Loucy (cell line): ENCODE results near the gene STN1.
A peak's percentile ranks its signal among the peaks of the same experiment; 100 is the strongest.

Source experiments
- H2AFZ ChIP-seq: fragments of 200-600 bp; sonication (generic); 2 replicates; pipeline ENCODE4 v1.6.0; 2016; ENCODE audit warnings: antibody characterized with exemption, mild to moderate bottlenecking, low read length, moderate library complexity
- H3F3A ChIP-seq: fragments of 200-600 bp; 2 replicates; pipeline ENCODE4 v1.6.0; 2016; ENCODE audit warnings: antibody characterized with exemption, low read depth, mild to moderate bottlenecking
- H3K27me3 ChIP-seq: fragments of 200-600 bp; sonication (generic); 2 replicates; pipeline ENCODE4 v1.6.1; 2014; ENCODE audit warnings: low read length, mild to moderate bottlenecking; ENCODE audit not compliant: insufficient read depth, poor library complexity, severe bottlenecking
- H3K36me3 ChIP-seq: fragments of 200-600 bp; sonication (generic); 2 replicates; pipeline ENCODE4 v1.6.1; 2016; ENCODE audit warnings: low read length; ENCODE audit not compliant: insufficient read depth
- H3K4me1 ChIP-seq: fragments of 200-600 bp; sonication (generic); 2 replicates; pipeline ENCODE4 v1.5.1; 2014; ENCODE audit warnings: low read length, mild to moderate bottlenecking; ENCODE audit not compliant: insufficient read depth, poor library complexity, severe bottlenecking
- H3K4me2 ChIP-seq: fragments of 200-600 bp; sonication (generic); 2 replicates; pipeline ENCODE4 v1.6.0; 2014; ENCODE audit warnings: antibody characterized with exemption, low read length, low read depth, mild to moderate bottlenecking; ENCODE audit not compliant: poor library complexity, severe bottlenecking
- H3K4me3 ChIP-seq: fragments of 200-600 bp; sonication (generic); 2 replicates; pipeline ENCODE4 v1.5.1; 2014; ENCODE audit warnings: low read length, mild to moderate bottlenecking, mixed read lengths; ENCODE audit not compliant: poor library complexity, severe bottlenecking
- H3K79me2 ChIP-seq: fragments of 200-600 bp; sonication (generic); 2 replicates; pipeline ENCODE4 v1.6.1; 2014; ENCODE audit warnings: low read length; ENCODE audit not compliant: insufficient read depth
- H3K9ac ChIP-seq: fragments of 200-600 bp; sonication (generic); 2 replicates; pipeline ENCODE4 v1.6.0; 2014; ENCODE audit warnings: mild to moderate bottlenecking, low read depth, low read length, moderate library complexity; ENCODE audit not compliant: poor library complexity, severe bottlenecking
- H3K9me2 ChIP-seq: fragments of 200-600 bp; sonication (generic); replicated peaks from 2 replicates; pipeline ENCODE4 v1.6.1; 2016; ENCODE audit warnings: low read depth, low read length, mixed read lengths
- H3K9me3 ChIP-seq: fragments of 200-600 bp; sonication (generic); 2 replicates; pipeline ENCODE4 v1.6.1; 2014; ENCODE audit warnings: mild to moderate bottlenecking, antibody characterized with exemption, low read length, low read depth; ENCODE audit not compliant: insufficient read depth
- H4K20me1 ChIP-seq: fragments of 200-600 bp; sonication (generic); 2 replicates; pipeline ENCODE4 v1.6.0; 2014; ENCODE audit warnings: antibody characterized with exemption, low read length, mild to moderate bottlenecking; ENCODE audit not compliant: insufficient read depth, poor library complexity, severe bottlenecking
- CTCF ChIP-seq: fragments of 200-600 bp; sonication (generic); conservative IDR thresholded peaks from 2 replicates; pipeline ENCODE4 v1.5.1; 2014; ENCODE audit warnings: mild to moderate bottlenecking, antibody characterized with exemption, low read length
- EZH2phosphoT487 ChIP-seq: fragments of 200-600 bp; IDR thresholded peaks from 2 replicates; pipeline ENCODE4 v1.6.1; 2018; ENCODE audit warnings: antibody characterized with exemption, mild to moderate bottlenecking, moderate library complexity, borderline replicate concordance

STN1 gene

GRCh38 chr10:103947799-103948516, 30.0 kb upstream of the STN1 start:
- H3K4me2 ChIP-seq: peak overlapping the region; percentile 4

GRCh38 chr10:103942866-103943265, 24.9 kb upstream of the STN1 start:
- Histone ChIP-seq H3K4me1 (no peaks in the 10 kb centered on the region), H4K20me1 (peaks cover 2% of the 10 kb centered on the region), H3K36me3 (no peaks in the 10 kb centered on the region), H3K4me2 (no peak overlapping the region), H3K9me3 (no peaks in the 10 kb centered on the region), H2AFZ (no peak overlapping the region), H3K79me2 (no peaks in the 10 kb centered on the region), H3K9ac (no peak overlapping the region), H3F3A (no peaks in the 10 kb centered on the region), H3K27me3 (peaks cover 80% of the 10 kb centered on the region), H3K4me3 (no peak overlapping the region), H3K9me2 (no peaks in the 10 kb centered on the region)
- no peak for TF ChIP-seq CTCF
- TF ChIP-seq EZH2phosphoT487: no peak

More at GRCh38 chr10:103947799-103948516, 30.0 kb upstream of the STN1 start:
- Histone ChIP-seq H3K36me3 (no peaks in the 10 kb centered on the region), H3K9me2 (no peaks in the 10 kb centered on the region), H4K20me1 (peaks cover 2% of the 10 kb centered on the region), H3K9ac (no peak overlapping the region), H3F3A (no peaks in the 10 kb centered on the region), H3K79me2 (no peaks in the 10 kb centered on the region), H3K9me3 (no peaks in the 10 kb centered on the region), H2AFZ (no peak overlapping the region), H3K4me1 (no peaks in the 10 kb centered on the region), H3K27me3 (peaks cover 95% of the 10 kb centered on the region), H3K4me3 (no peak overlapping the region)
- TF ChIP-seq EZH2phosphoT487: peak; percentile 70
- TF ChIP-seq CTCF: no peak

- Histone ChIP-seq H3K9me3 (no peaks in the 10 kb centered on the region), H3K9me2 (no peaks in the 10 kb centered on the region), H3K4me2 (no peak overlapping the region), H3K4me3 (no peak overlapping the region), H3K79me2 (no peaks in the 10 kb centered on the region), H3K36me3 (no peaks in the 10 kb centered on the region), H3K27me3 (peaks cover 80% of the 10 kb centered on the region), H3K4me1 (no peaks in the 10 kb centered on the region), H4K20me1 (peaks cover 2% of the 10 kb centered on the region), H2AFZ (no peak overlapping the region), H3F3A (no peaks in the 10 kb centered on the region), H3K9ac (no peak overlapping the region)
- TF ChIP-seq EZH2phosphoT487 (no peak), CTCF (no peak)
Observed at GRCh38 chr10:103941801-103942200, 23.8 kb upstream of the STN1 start.
